CD4-positive, CD25-positive, alpha-beta regulatory T cell (primary cell): ENCODE measurements around the gene MYMK. TPM values are rescaled to one million over a fixed set of nuclear protein-coding genes. Genes with fewer than 3 reads are reported as not detected.
"Not testable (repeated sequence)": the region's sequence is repeated elsewhere in the genome, so short reads cannot be mapped to it uniquely, and the experiment has no call there.

Source experiments
- ATAC-seq, 2 donors: fragments of 150-1000 bp; cut with Tn5 transposase; one replicate each; pipeline ENCODE4 v1.10.0; 2021; ENCODE audit warnings: low read depth in 2 of 2, moderate number of reproducible peaks in 2 of 2, moderate library complexity in 1 of 2
- DNase-seq, 3 donors: peaks; one replicate each; pipeline versions ENCODE4 v3.0.0 to v3.0.0-alpha.2; 2012 to 2022; ENCODE audit warnings: mixed read lengths in 1 of 3
- H3K27ac ChIP-seq: one replicate; pipeline ENCODE4 v1.7.0; 2013; ENCODE audit warnings: mild to moderate bottlenecking, low read length; ENCODE audit not compliant: insufficient read depth, poor library complexity, severe bottlenecking
- H3K27me3 ChIP-seq: one replicate; pipeline ENCODE4 v1.7.0; 2013; ENCODE audit warnings: low read length; ENCODE audit not compliant: control insufficient read depth, insufficient read depth
- H3K36me3 ChIP-seq: one replicate; pipeline ENCODE4 v1.7.0; 2013; ENCODE audit warnings: mild to moderate bottlenecking, low read length, moderate library complexity; ENCODE audit not compliant: control insufficient read depth, insufficient read depth
- H3K4me1 ChIP-seq: 2 replicates; pipeline ENCODE4 v1.7.0; 2013; ENCODE audit warnings: mild to moderate bottlenecking, low read length; ENCODE audit not compliant: insufficient read depth, control insufficient read depth, poor library complexity, severe bottlenecking
- H3K4me3 ChIP-seq: one replicate; pipeline ENCODE4 v1.7.0; 2013; ENCODE audit warnings: low read depth, mild to moderate bottlenecking, low read length, moderate library complexity
- H3K9me3 ChIP-seq, 2 experiments: 1 replicate in 1 of 2; 2 replicates in 1 of 2; pipeline ENCODE4 v1.7.0; 2013; ENCODE audit warnings: low read length in 2 of 2, mild to moderate bottlenecking in 1 of 2, moderate library complexity in 1 of 2; ENCODE audit not compliant: control insufficient read depth in 2 of 2
- H3K27ac Mint-ChIP-seq, 3 donors: one replicate each; pipeline ENCODE4 v1.8.0; 2020 to 2022; ENCODE audit warnings: mild to moderate bottlenecking in 3 of 3, mixed read lengths in 3 of 3, moderate library complexity in 2 of 3
- H3K27me3 Mint-ChIP-seq: one replicate; pipeline ENCODE4 v1.8.0; 2022; ENCODE audit warnings: mild to moderate bottlenecking, mixed read lengths
- H3K36me3 Mint-ChIP-seq: one replicate; pipeline ENCODE4 v1.8.0; 2020; ENCODE audit warnings: mixed read lengths
- H3K4me1 Mint-ChIP-seq, 4 donors: one replicate each; pipeline ENCODE4 v1.8.0; 2020 to 2022; ENCODE audit warnings: mixed read lengths in 4 of 4, mild to moderate bottlenecking in 1 of 4
- H3K4me3 Mint-ChIP-seq, 4 donors: one replicate each; pipeline ENCODE4 v1.8.0; 2020 to 2022; ENCODE audit warnings: mild to moderate bottlenecking in 4 of 4, mixed read lengths in 4 of 4, moderate library complexity in 3 of 4
- H3K9me3 Mint-ChIP-seq, 7 donors: one replicate each; pipeline ENCODE4 v1.8.0; 2020 to 2022; ENCODE audit warnings: mixed read lengths in 7 of 7, mild to moderate bottlenecking in 3 of 7, moderate library complexity in 2 of 7
- polyA plus RNA-seq, 4 donors: library from polyadenylated mRNA; unstranded; fragments of 300-500 nt; fragmentation: Illumina TruSeq; gene quantifications; one replicate each; pipeline ENCODE4 v1.2.3, GENCODE V29; 2021
- total RNA-seq: library from RNA; stranded (reverse); gene quantifications from one replicate; pipeline ENCODE4 v1.2.3, GENCODE V29; 2022

MYMK gene
- total and polyA plus RNA-seq, 5 donors from 2014 or later: not detected

DNA sequence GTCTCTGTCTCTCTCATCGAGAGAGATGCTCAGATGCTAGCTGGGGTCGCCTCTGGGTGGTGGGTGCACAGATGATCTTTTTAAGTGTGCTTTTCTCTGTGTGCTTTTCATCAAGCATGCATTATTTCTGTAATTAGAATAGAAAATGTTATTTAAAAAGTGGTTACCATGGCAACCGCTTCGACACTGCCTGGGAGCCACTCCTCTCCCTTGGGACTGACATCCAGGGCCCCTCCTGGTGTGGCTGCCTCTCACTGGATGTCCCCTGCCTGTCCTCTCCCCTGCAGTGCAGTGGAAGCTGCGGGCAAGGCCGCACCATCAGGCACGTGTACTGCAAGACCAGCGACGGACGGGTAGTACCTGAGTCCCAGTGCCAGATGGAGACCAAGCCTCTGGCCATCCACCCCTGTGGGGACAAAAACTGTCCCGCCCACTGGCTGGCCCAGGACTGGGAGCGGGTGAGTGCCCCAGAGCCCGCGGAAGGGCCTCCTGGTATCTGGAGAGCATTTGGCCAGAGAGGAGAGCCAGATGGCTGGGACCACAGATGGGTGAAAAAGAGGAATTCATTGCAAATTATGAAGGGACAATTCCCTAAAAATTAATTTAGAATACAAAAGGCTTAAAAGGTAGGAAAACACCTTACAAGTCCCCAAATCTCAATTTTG, 44.5 kb upstream of the MYMK start:
- Histone ChIP-seq H3K9me3 (no peaks in the 10 kb centered on the region), H3K27ac (no peak overlapping the region), H3K4me1 (no peaks in the 10 kb centered on the region), H3K27me3 (no peaks in the 10 kb centered on the region), H3K4me3 (no peak overlapping the region), H3K36me3 (no peaks in the 10 kb centered on the region)
- H3K27me3 Mint-ChIP-seq: no peaks in the 10 kb centered on the region
- H3K36me3 Mint-ChIP-seq: no peaks in the 10 kb centered on the region
- no peak overlapping the region for H3K27ac Mint-ChIP-seq
- DNase-seq: no peak
- ATAC-seq: no peak
- H3K4me1 Mint-ChIP-seq: no peaks in the 10 kb centered on the region
- no peak overlapping the region for H3K4me3 Mint-ChIP-seq
- no peaks in the 10 kb centered on the region for H3K9me3 Mint-ChIP-seq

DNA sequence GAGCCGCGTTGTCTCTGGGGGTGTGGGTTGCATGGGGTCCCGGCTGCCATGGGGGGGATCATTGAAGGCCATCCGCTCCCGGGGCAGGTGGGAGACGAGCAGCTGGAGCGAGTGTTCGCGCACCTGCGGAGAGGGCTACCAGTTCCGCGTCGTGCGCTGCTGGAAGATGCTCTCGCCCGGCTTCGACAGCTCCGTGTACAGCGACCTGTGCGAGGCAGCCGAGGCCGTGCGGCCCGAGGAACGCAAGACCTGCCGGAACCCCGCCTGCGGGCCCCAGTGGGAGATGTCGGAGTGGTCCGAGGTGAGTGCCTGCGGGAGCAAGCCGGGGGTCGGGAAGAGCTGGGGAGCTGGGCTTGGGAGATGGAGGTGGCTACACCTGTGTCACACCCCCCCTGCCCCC, 43.4 kb upstream of the MYMK start:
- no peaks in the 10 kb centered on the region for H3K36me3 Mint-ChIP-seq
- H3K9me3 Mint-ChIP-seq: no peaks in the 10 kb centered on the region
- no peaks in the 10 kb centered on the region for H3K27me3 ChIP-seq
- DNase-seq (no peak), ATAC-seq (no peak)
- no peaks in the 10 kb centered on the region for H3K36me3 ChIP-seq
- no peak overlapping the region for H3K4me3 Mint-ChIP-seq
- no peaks in the 10 kb centered on the region for H3K9me3 ChIP-seq
- H3K27ac ChIP-seq: no peak overlapping the region
- no peaks in the 10 kb centered on the region for H3K27me3 Mint-ChIP-seq
- peaks cover 0 to 5% (median 2%) of the 10 kb centered on the region in 4 donors for H3K4me1 Mint-ChIP-seq
- no peak overlapping the region for H3K27ac Mint-ChIP-seq
- H3K4me1 ChIP-seq: peaks cover 2% of the 10 kb centered on the region
- H3K4me3 ChIP-seq: no peak overlapping the region

- DNase-seq: no peak
- Mint-ChIP-seq H3K4me3 (no peak overlapping the region), H3K4me1 (peaks cover 0 to 7% (median 2%) of the 10 kb centered on the region in 4 donors), H3K36me3 (no peaks in the 10 kb centered on the region), H3K9me3 (no peaks in the 10 kb centered on the region), H3K27ac (no peak overlapping the region), H3K27me3 (no peaks in the 10 kb centered on the region)
- no peaks in the 10 kb centered on the region for H3K27me3 ChIP-seq
- no peaks in the 10 kb centered on the region for H3K9me3 ChIP-seq
- no peak for ATAC-seq
- no peak overlapping the region for H3K27ac ChIP-seq
- H3K36me3 ChIP-seq: no peaks in the 10 kb centered on the region
- H3K4me3 ChIP-seq: no peak overlapping the region
- peaks cover 3% of the 10 kb centered on the region for H3K4me1 ChIP-seq
These were observed 42.1 kb upstream of the MYMK start for GRCh38 chr9:133566817-133567216.

GRCh38 chr9:133566382-133566781, 41.6 kb upstream of the MYMK start:
- Histone ChIP-seq H3K4me1 (peaks cover 3% of the 10 kb centered on the region), H3K4me3 (no peak overlapping the region), H3K27me3 (no peaks in the 10 kb centered on the region), H3K9me3 (no peaks in the 10 kb centered on the region), H3K27ac (no peak overlapping the region), H3K36me3 (no peaks in the 10 kb centered on the region)
- H3K27ac Mint-ChIP-seq: no peak overlapping the region
- DNase-seq (no peak), ATAC-seq (no peak)
- no peaks in the 10 kb centered on the region for H3K36me3 Mint-ChIP-seq
- peaks cover 0 to 7% (median 2%) of the 10 kb centered on the region in 4 donors for H3K4me1 Mint-ChIP-seq
- no peak overlapping the region for H3K4me3 Mint-ChIP-seq
- no peaks in the 10 kb centered on the region for H3K27me3 Mint-ChIP-seq
- no peaks in the 10 kb centered on the region for H3K9me3 Mint-ChIP-seq

DNA sequence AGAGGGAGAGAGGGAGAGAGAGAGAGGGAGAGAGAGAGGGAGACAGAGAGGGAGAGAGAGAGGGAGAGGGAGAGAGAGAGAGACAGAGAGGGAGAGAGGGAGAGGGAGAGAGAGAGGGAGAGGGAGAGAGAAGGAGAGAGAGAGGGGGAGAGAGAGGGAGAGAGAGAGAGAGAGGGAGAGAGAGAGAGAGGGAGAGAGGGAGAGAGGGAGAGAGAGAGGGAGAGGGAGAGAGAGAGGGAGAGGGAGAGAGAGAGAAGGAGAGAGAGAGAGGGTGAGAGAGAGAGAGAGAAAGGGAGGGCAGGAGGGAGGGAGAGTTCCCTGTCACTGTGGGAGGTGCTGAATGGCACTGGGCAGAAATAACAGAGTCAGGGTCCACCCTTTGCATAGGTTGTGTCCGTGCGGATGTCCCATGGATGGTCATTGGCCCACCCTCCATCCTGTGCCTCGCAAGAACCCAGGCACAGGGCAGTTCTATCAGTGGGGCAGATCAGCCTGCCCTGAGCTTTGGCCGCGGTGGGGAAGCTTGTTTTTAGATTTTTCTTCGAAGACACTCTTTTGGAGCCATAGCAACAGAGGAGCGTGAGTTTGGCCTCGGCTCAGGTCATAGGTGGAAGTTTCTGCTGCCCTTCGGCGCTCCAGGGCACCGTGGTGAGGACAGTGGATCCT, 39.8 kb upstream of the MYMK start:
- DNase-seq: no peak
- H3K9me3 ChIP-seq: no peaks in the 10 kb centered on the region
- ATAC-seq: no peak
- no peaks in the 10 kb centered on the region for H3K27me3 ChIP-seq
- no peak overlapping the region for H3K4me3 ChIP-seq
- H3K27ac ChIP-seq: no peak overlapping the region
- Mint-ChIP-seq H3K27ac (no peak overlapping the region), H3K4me1 (peaks cover 0 to 12% (median 2%) of the 10 kb centered on the region in 4 donors), H3K36me3 (no peaks in the 10 kb centered on the region), H3K27me3 (peaks cover 2% of the 10 kb centered on the region), H3K4me3 (no peak overlapping the region), H3K9me3 (no peaks in the 10 kb centered on the region)
- no peaks in the 10 kb centered on the region for H3K36me3 ChIP-seq
- peaks cover 3% of the 10 kb centered on the region for H3K4me1 ChIP-seq

DNA sequence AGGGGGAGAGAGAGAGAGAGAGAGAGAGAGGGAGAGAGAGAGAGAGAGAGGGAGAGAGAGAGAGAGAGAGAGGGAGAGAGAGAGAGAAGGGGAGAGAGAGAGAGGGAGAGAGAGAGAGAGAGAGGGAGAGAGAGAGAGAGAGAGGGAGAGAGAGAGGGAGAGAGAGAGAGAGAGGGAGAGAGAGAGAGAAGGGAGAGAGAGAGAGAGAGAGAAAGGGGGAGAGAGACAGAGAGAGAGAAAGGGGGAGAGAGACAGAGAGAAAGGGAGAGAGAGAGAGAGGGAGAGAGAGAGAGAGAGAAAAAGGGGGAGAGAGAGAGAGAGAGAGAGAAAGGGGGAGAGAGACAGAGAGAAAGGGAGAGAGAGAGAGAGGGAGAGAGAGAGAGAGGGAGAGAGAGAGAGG, 39.1 kb upstream of the MYMK start:
- not testable (repeated sequence) for H3K27me3 ChIP-seq, H3K27ac ChIP-seq, H3K4me1 ChIP-seq, H3K9me3 Mint-ChIP-seq, H3K27me3 Mint-ChIP-seq, H3K36me3 ChIP-seq, H3K9me3 ChIP-seq, H3K4me3 ChIP-seq, H3K4me3 Mint-ChIP-seq, ATAC-seq, DNase-seq, H3K36me3 Mint-ChIP-seq
- H3K4me1 Mint-ChIP-seq: peaks cover 0 to 13% (median 2%) of the 10 kb centered on the region in 4 donors
- peak overlapping the region in 1 of 3 donors; percentile 81 for H3K27ac Mint-ChIP-seq

DNA sequence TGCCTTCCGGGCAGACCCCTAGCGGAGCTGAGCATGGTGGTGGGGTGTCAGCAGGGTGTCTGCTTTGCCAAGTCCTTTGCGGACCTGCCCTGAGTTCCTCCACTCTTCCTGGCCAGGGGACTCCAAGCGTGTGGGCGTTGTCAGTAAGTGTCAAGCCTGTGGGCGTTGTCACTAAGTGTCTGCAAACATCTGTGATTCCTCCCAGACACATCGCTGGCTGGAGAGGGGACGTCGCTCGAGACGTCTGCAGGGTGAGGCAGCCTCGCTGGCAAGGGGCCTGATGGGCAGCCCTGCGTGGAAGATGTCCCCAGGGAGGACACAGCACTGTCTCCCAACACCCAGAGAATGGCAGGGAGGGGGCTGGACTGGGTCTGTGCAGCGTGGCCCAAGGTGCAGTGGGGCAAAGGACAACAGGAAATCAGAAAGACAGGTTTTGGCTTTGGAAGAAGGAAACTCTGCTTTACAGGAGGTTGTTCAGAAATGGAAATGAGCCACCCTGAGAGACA, 38.6 kb upstream of the MYMK start:
- Mint-ChIP-seq H3K36me3 (no peaks in the 10 kb centered on the region), H3K9me3 (no peaks in the 10 kb centered on the region), H3K27me3 (peaks cover 5% of the 10 kb centered on the region), H3K4me3 (no peak overlapping the region), H3K27ac (peak overlapping the region in 1 of 3 donors; percentile 81), H3K4me1 (peaks cover 0 to 15% (median 2%) of the 10 kb centered on the region in 4 donors)
- H3K27ac ChIP-seq: no peak overlapping the region
- peaks cover 3% of the 10 kb centered on the region for H3K4me1 ChIP-seq
- no peaks in the 10 kb centered on the region for H3K36me3 ChIP-seq
- no peak overlapping the region for H3K4me3 ChIP-seq
- DNase-seq: no peak
- no peak for ATAC-seq
- no peaks in the 10 kb centered on the region for H3K9me3 ChIP-seq
- H3K27me3 ChIP-seq: no peaks in the 10 kb centered on the region
